Sigmoid colon (tissue), 7 donors: Measurements from ENCODE around the gene ZNF594. TPM values are rescaled to one million over a fixed set of nuclear protein-coding genes. Genes with fewer than 3 reads are reported as not detected.
"Not testable (repeated sequence)": the region's sequence is repeated elsewhere in the genome, so short reads cannot be mapped to it uniquely, and the experiment has no call there.

Experiments
- DNase-seq: peaks from one replicate; pipeline ENCODE4 v3.0.0-alpha.2; 2019
- H3K27ac ChIP-seq, 4 donors: fragments of 200-600 bp; sonication (generic); one replicate each; pipeline ENCODE4 v1.5.1; 2016 to 2019; ENCODE audit warnings: mild to moderate bottlenecking in 1 of 4
- H3K27me3 ChIP-seq, 3 donors: fragments of 200-600 bp; sonication (generic); one replicate each; pipeline ENCODE4 v1.5.1; 2019; ENCODE audit warnings: mild to moderate bottlenecking in 1 of 3
- H3K36me3 ChIP-seq, 4 donors: fragments of 200-600 bp; sonication (generic); one replicate each; pipeline ENCODE4 v1.5.1; 2016 to 2019
- H3K4me1 ChIP-seq, 4 donors: fragments of 200-600 bp; sonication (generic); one replicate each; pipeline ENCODE4 v1.5.1; 2017 to 2019
- H3K4me3 ChIP-seq, 4 donors: fragments of 200-600 bp; sonication (generic); one replicate each; pipeline ENCODE4 v1.5.1; 2017 to 2019; ENCODE audit warnings: mild to moderate bottlenecking in 2 of 4, moderate library complexity in 1 of 4
- H3K9me3 ChIP-seq, 4 donors: fragments of 200-600 bp in 3 of 4; sonication (generic) in 3 of 4; one replicate each; pipeline versions ENCODE4 v1.5.1 to v1.6.1; 2013 to 2019
- EP300 ChIP-seq, 4 donors: sonication (generic); formaldehyde crosslinking; IDR thresholded peaks; one replicate each; pipeline ENCODE4 v1.6.1; 2017; ENCODE audit warnings: antibody characterized with exemption in 4 of 4
- POLR2A ChIP-seq, 2 donors: fragments of 450-650 bp; IDR thresholded peaks; one replicate each; pipeline ENCODE4 v1.6.1; 2016; ENCODE audit warnings: antibody characterized with exemption in 2 of 2, mild to moderate bottlenecking in 2 of 2, moderate library complexity in 2 of 2
- POLR2AphosphoS5 ChIP-seq, 4 donors: sonication (generic); formaldehyde crosslinking; IDR thresholded peaks; one replicate each; pipeline ENCODE4 v1.6.1; 2017; ENCODE audit warnings: antibody characterized with exemption in 4 of 4
- WGBS, 2 donors: extraction: QIAGEN DNeasy Blood & Tissue Kit; methylation state at CpG; one replicate each; pipeline ENCODE4 v1.1.7; 2013; 5-methylcytosine and 5-hydroxymethylcytosine counted together
- intact Hi-C: fragments of 100-400 bp; cut with DNase I; formaldehyde crosslinking; loops from one replicate; pipeline ENCODE4 v1.15.1; 2023
- polyA plus RNA-seq, 3 donors: library from polyadenylated mRNA; stranded (reverse); fragments of 200-250 nt; gene quantifications; one replicate each; pipeline ENCODE4 v1.2.3, GENCODE V29; 2013
- total RNA-seq, 4 donors: library from RNA; depleted of rRNA; stranded (reverse); fragments of >200 nt; gene quantifications; one replicate each; pipeline ENCODE4 v1.1.0, GENCODE V29; 2016
- TF ChIP-seq, protein P1 (sequence below), 4 experiments: fragments of 450-650 bp in 3 of 4; fragments of 200-600 bp in 1 of 4; IDR thresholded peaks; one replicate each; pipeline ENCODE4 v1.5.1; 2016 to 2019; ENCODE audit warnings: antibody characterized with exemption in 4 of 4, mild to moderate bottlenecking in 3 of 4, moderate library complexity in 2 of 4
- donor health status: healthy with polysubstance abuse.
- donor health status: Bipolar disorder and iron deficiency.
- donor health status: healthy.

The ZNF594 gene
- total and polyA plus RNA-seq, 7 donors: 0.23 to 24.3 (median 15.8) TPM; not detected in 1

DNA sequence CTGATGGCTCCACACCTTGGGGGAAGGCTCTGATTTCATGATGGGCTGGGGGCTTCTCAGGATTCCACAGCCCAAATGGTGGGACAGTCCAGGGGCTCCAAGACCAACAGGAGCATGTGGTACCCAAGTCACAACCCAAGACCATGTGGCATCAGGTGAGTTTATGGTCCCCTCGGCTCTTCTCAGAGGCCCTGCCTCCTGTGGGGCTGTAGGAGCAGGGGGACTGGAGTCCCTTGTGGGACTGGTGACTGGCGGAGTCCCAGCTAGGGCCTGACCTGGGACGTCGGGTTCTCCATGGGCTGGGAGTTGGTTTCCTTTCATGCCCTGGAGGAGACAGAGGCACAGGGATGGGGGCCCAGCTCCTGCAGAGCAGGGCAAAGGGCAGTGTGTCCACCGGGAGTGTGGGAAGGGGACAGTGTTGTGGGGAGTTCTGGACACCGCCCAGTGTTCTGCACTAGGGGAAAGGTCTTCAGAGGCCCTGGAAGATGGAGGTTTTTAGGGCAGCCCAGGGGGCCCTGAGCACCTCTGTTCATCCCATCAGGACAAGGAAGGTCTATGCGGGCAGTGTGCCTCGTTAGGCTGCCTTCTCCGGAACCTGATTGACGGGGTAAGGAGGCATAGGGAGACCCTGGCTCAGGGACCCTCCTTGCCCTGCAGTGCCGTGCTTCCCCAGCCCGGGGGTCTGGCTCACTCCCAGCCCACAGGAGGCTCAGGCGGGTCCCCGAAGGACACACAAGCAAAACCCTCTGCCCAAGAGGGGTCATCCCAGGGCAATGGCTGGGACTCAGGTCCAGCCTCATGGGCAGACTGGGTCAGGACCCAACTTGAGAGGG, 54.9 kb downstream of the ZNF594 start:
- H3K4me1 ChIP-seq, DNase-seq, H3K9me3 ChIP-seq, intact Hi-C loops, H3K27ac ChIP-seq, H3K4me3 ChIP-seq, H3K27me3 ChIP-seq, H3K36me3 ChIP-seq: not testable (repeated sequence)
- 85 to 86% methylated on average over 14 of the region's 14 CpGs for WGBS, 2 donors

GRCh38 chr17:5135726-5136579, 55.7 kb downstream of the ZNF594 start:
- TF ChIP-seq POLR2A (IDR thresholded peaks at IDR 0.05) (no peak), POLR2AphosphoS5 (IDR thresholded peaks at IDR 0.05) (no peak), EP300 (IDR thresholded peaks at IDR 0.05) (no peak)
- TF ChIP-seq, protein P1, sequence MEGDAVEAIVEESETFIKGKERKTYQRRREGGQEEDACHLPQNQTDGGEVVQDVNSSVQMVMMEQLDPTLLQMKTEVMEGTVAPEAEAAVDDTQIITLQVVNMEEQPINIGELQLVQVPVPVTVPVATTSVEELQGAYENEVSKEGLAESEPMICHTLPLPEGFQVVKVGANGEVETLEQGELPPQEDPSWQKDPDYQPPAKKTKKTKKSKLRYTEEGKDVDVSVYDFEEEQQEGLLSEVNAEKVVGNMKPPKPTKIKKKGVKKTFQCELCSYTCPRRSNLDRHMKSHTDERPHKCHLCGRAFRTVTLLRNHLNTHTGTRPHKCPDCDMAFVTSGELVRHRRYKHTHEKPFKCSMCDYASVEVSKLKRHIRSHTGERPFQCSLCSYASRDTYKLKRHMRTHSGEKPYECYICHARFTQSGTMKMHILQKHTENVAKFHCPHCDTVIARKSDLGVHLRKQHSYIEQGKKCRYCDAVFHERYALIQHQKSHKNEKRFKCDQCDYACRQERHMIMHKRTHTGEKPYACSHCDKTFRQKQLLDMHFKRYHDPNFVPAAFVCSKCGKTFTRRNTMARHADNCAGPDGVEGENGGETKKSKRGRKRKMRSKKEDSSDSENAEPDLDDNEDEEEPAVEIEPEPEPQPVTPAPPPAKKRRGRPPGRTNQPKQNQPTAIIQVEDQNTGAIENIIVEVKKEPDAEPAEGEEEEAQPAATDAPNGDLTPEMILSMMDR (IDR thresholded peaks at IDR 0.05): no peak
- no peak for DNase-seq
- H3K9me3 ChIP-seq: no peaks in the 10 kb centered on the region
- no peaks in the 10 kb centered on the region for H3K4me1 ChIP-seq
- no peak overlapping the region for H3K27ac ChIP-seq
- WGBS, 2 donors: 89 to 90% methylated on average over 14 of the region's 14 CpGs
- H3K4me3 ChIP-seq: no peak overlapping the region
- intact Hi-C loops: no loop called here
- no peaks in the 10 kb centered on the region for H3K36me3 ChIP-seq
- H3K27me3 ChIP-seq: no peaks in the 10 kb centered on the region

DNA sequence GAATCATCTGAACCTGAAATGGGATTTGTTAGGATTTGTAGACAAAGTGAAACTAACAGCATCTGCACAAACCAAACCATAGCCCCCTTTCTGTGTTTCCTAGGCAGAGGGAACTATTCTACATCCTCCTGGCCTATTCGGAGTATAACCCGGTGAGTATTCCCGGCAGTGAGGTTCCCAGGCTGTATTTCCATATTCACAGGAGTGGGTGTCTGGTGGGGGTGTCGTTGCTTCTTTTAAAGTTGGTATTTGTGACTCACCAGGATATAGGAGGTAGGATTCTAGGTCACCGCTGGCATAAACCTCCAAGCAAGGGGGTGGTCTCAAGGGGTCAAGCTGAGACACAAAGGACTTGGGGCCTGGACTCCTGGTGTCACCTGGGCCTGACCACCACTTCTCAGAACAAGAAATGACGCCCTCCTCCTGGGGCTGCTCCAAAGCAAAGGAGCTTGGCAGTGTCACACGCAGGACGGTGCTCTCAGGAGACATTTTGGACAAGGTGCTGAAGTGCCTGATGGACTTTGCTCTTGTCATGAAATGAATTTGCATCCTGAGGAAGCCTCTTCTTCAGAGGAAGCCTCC, 56.4 kb downstream of the ZNF594 start:
- not testable (repeated sequence) for DNase-seq
- 83 to 87% methylated on average over 8 of the region's 8 CpGs for WGBS, 2 donors

DNA sequence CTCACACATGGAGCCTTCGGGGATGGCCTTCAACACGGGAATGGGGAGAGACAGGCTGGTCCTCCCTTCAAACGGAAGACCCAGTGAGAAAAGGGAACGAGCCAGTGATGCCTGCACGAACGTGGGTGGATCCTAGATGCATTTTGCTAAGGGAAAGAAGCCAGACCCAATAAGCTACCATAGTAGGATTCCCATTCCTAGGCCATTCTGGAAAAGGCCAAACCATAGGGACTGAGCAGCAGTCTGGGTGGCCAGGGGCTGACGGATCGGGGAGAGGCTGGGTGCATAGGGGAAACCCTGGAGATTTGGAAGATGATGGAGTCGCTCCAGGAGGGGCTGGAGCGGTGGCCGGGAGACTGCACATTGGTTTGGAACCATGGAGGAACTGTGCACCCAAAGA, 57.1 kb downstream of the ZNF594 start:
- WGBS, 2 donors: 89 to 91% methylated on average over 11 of the region's 11 CpGs
- H3K27me3 ChIP-seq, H3K9me3 ChIP-seq, DNase-seq, H3K4me1 ChIP-seq, H3K4me3 ChIP-seq, intact Hi-C loops, H3K36me3 ChIP-seq, H3K27ac ChIP-seq: not testable (repeated sequence)

More for the DNA sequence above, 56.4 kb downstream of the ZNF594 start:
- H3K4me3 ChIP-seq, H3K27me3 ChIP-seq, H3K36me3 ChIP-seq, intact Hi-C loops, H3K27ac ChIP-seq, H3K4me1 ChIP-seq, H3K9me3 ChIP-seq: not testable (repeated sequence)

DNA sequence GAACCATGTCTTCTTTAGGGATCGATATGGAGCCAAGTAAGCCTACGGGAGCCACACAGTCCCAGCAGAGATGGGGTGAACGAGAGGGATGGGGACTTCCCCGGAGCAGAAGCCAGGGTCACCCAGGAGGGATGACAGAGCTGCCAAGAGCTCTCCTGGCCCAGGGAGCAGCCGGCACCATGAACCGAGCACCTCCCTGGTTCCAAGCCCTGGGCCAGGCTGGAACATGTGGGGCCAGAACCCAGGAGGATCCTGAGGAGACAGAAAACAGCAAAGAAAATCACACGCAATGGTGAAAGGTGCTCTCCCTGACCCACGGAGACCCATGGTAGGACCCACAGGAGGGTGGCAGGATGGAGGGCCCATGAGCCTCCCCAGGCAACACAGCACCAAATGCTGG, 57.7 kb downstream of the ZNF594 start:
- 91 to 94% methylated on average over 8 of the region's 8 CpGs for WGBS, 2 donors
- H3K9me3 ChIP-seq, H3K4me3 ChIP-seq, H3K4me1 ChIP-seq, intact Hi-C loops, H3K27ac ChIP-seq, H3K27me3 ChIP-seq, DNase-seq, H3K36me3 ChIP-seq: not testable (repeated sequence)

- DNase-seq: no peak
Measured at GRCh38 chr17:5133311-5133710, 58.4 kb downstream of the ZNF594 start.

DNA sequence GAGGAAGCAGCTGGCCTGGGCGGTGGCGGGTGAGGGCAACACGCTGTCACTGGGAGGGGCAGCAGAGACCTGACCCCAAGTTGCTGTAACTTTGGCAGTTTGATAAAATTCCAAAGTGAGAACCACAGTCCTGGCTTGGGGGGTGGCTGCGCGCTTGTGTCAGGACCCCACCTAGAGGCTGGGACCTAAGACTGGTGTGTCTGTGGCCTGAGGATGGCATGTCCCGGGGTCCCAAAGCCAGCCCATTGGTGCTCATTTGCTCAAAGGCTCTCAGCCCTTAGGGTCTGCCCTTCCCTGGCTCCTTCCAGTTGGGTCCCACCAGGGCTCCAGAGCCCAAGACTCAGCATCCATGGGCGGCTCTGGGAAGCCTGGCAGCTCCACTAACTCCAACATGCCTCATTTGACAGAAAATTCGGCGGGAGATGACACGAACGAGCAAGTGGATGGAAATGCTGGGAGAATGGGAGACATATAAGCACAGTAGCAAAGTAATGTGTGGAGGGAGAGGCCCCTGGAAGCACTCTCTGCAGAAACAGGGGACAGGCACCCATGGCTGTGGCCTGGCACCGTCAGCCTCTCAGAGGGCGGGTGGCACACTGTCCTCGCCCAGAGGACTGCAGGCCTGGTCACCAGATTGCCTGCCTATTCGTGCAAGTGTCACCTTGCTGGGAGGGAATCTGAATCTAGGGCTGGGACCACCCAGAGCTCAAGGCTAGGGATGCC, 59.0 kb downstream of the ZNF594 start:
- H3K9me3 ChIP-seq, H3K27ac ChIP-seq, H3K4me3 ChIP-seq, H3K4me1 ChIP-seq, intact Hi-C loops, H3K36me3 ChIP-seq, DNase-seq, H3K27me3 ChIP-seq: not testable (repeated sequence)
- 93 to 94% methylated on average over 15 of the region's 15 CpGs for WGBS, 2 donors

More at GRCh38 chr17:5133311-5133710, 58.4 kb downstream of the ZNF594 start:
- intact Hi-C loops: no loop called here
- WGBS, 2 donors: 80 to 84% methylated on average over 8 of the region's 8 CpGs
- H3K27ac ChIP-seq: no peak overlapping the region
- no peaks in the 10 kb centered on the region for H3K27me3 ChIP-seq
- H3K4me1 ChIP-seq: no peaks in the 10 kb centered on the region
- no peaks in the 10 kb centered on the region for H3K9me3 ChIP-seq
- no peaks in the 10 kb centered on the region for H3K36me3 ChIP-seq
- TF ChIP-seq POLR2A (IDR thresholded peaks at IDR 0.05) (no peak), EP300 (IDR thresholded peaks at IDR 0.05) (no peak), POLR2AphosphoS5 (IDR thresholded peaks at IDR 0.05) (no peak)
- TF ChIP-seq, protein P1 (IDR thresholded peaks at IDR 0.05): no peak
- H3K4me3 ChIP-seq: no peak overlapping the region

GRCh38 chr17:5131799-5132502, 59.7 kb downstream of the ZNF594 start:
- H3K4me3 ChIP-seq, H3K27me3 ChIP-seq, intact Hi-C loops, DNase-seq, H3K27ac ChIP-seq, H3K36me3 ChIP-seq, H3K9me3 ChIP-seq, H3K4me1 ChIP-seq: not testable (repeated sequence)
- 88 to 89% methylated on average over 16 of the region's 16 CpGs for WGBS, 2 donors
